Sciatic nerve (tissue), 2 donors: ENCODE results near the gene ZBTB9. TPM values are rescaled to one million over a fixed set of nuclear protein-coding genes. Genes with fewer than 3 reads are reported as not detected.

ENCODE experiments used
- ATAC-seq: fragments of 200-7000 bp; cut with Tn5 transposase; one replicate; pipeline ENCODE4 v1.9.1; 2020; ENCODE audit warnings: mild to moderate bottlenecking, moderate library complexity
- DNase-seq: peaks from one replicate; pipeline ENCODE4 v3.0.0-alpha.2; 2020; ENCODE audit warnings: low spot score
- intact Hi-C: fragments of 100-400 bp; cut with DNase I; formaldehyde crosslinking; loops from one replicate; pipeline ENCODE4 v1.14.2; 2022
- total RNA-seq: library from RNA; stranded (reverse); fragmentation: NEBNext Ultra II Directional; extraction: Animal tissue kit (Norgen Biotek cat#: 25700); gene quantifications from one replicate; pipeline ENCODE4 v1.2.1, GENCODE V29; 2021
- donor health status: DM: no; HTN: no; CAD: no.
- donor health status: DM: no; HTN: no; CAD: no.

ZBTB9 gene
- total RNA-seq = 6.5 TPM

- peak; percentile 99 for ATAC-seq
- peak; percentile 97 for DNase-seq
- intact Hi-C loops = loop anchor here (10.0 kb wide), 1 partner anchor 121 kb away; no protein-coding TSS in a partner anchor
Measured at GRCh38 chr6:33454009-33454946, at the start of gene ZBTB9. Gene ZBTB9, plus strand, starts transcription at chr6:33454576. Its CDS starts 525 bp downstream, at chr6:33455101.

GRCh38 chr6:33404884-33405283 is 49.5 kb upstream of the ZBTB9 start:
- DNase-seq (no peak), ATAC-seq (no peak)
- intact Hi-C loops = no loop called here

- ATAC-seq = no peak
Measured at GRCh38 chr6:33405386-33405940, 48.9 kb upstream of the ZBTB9 start.

GRCh38 chr6:33406126-33406525 is 48.2 kb upstream of the ZBTB9 start:
- ATAC-seq (no peak), DNase-seq (no peak)
- intact Hi-C loops = no loop called here

More at GRCh38 chr6:33405386-33405940, 48.9 kb upstream of the ZBTB9 start:
- no peak for DNase-seq
- intact Hi-C loops = no loop called here

- intact Hi-C loops = no loop called here
- ATAC-seq = no peak
- no peak for DNase-seq
Measured at GRCh38 chr6:33407132-33407718, 47.2 kb upstream of the ZBTB9 start.

GRCh38 chr6:33410050-33410710 is 44.2 kb upstream of the ZBTB9 start:
- peak; percentile 93 for ATAC-seq

GRCh38 chr6:33410711-33411631 is 43.4 kb upstream of the ZBTB9 start, which contains the start of gene PHF1:
Gene PHF1, plus strand, starts transcription at chr6:33411014. Its CDS starts 1,250 bp downstream, at chr6:33412264.
- ATAC-seq (peak; percentile 82), DNase-seq (peak; percentile 86)
- intact Hi-C loops = no loop called here

More at GRCh38 chr6:33410050-33410710, 44.2 kb upstream of the ZBTB9 start:
- peak; percentile 98 for DNase-seq
- intact Hi-C loops = no loop called here

- no peak for ATAC-seq
- intact Hi-C loops = no loop called here
- DNase-seq = no peak
Measured at GRCh38 chr6:33411632-33412005, 42.8 kb upstream of the ZBTB9 start.

GRCh38 chr6:33412140-33413009 is 42.0 kb upstream of the ZBTB9 start:
- DNase-seq (no peak), ATAC-seq (no peak)
- intact Hi-C loops = no loop called here

GRCh38 chr6:33413241-33414120 is 40.9 kb upstream of the ZBTB9 start:
- DNase-seq (no peak), ATAC-seq (no peak)
- intact Hi-C loops = no loop called here

- intact Hi-C loops = no loop called here
- DNase-seq = no peak
- ATAC-seq = no peak
Measured at GRCh38 chr6:33414592-33415271, 39.6 kb upstream of the ZBTB9 start.

GRCh38 chr6:33415831-33416230 is 38.5 kb upstream of the ZBTB9 start:
- intact Hi-C loops = no loop called here
- DNase-seq = no peak
- no peak for ATAC-seq

- no peak for ATAC-seq
Measured at GRCh38 chr6:33416386-33417127, 37.8 kb upstream of the ZBTB9 start.

GRCh38 chr6:33417128-33417902 is 37.1 kb upstream of the ZBTB9 start:
- no peak for ATAC-seq
- intact Hi-C loops = no loop called here

More at GRCh38 chr6:33416386-33417127, 37.8 kb upstream of the ZBTB9 start:
- DNase-seq = no peak
- intact Hi-C loops = no loop called here

More at GRCh38 chr6:33417128-33417902, 37.1 kb upstream of the ZBTB9 start:
- DNase-seq = no peak
